ENCODE measurements around the gene IGSF9.
"Not testable (repeated sequence)": the region's sequence is repeated elsewhere in the genome, so short reads cannot be mapped to it uniquely, and the experiment has no call there.

IGSF9 gene

GRCh38 chr1:159913451-159914192 lies 31.8 kb downstream of the IGSF9 start:
- no peak for DNase-seq (ENCODE audit: extremely low read depth, low read depth)
- no peak for TF ChIP-seq CTCF (IDR thresholded peaks at IDR 0.05; ENCODE audit: low read depth, low read length)

- DNase-seq (ENCODE audit: extremely low read depth, low read depth) = no peak
- no peak for TF ChIP-seq CTCF (IDR thresholded peaks at IDR 0.05; ENCODE audit: low read depth, low read length)
Measured at GRCh38 chr1:159911326-159912070, 33.9 kb downstream of the IGSF9 start.

GRCh38 chr1:159908031-159908940 lies 37.1 kb downstream of the IGSF9 start:
- no peak for DNase-seq (ENCODE audit: extremely low read depth, low read depth)
- TF ChIP-seq CTCF (IDR thresholded peaks at IDR 0.05; ENCODE audit: low read depth, low read length) = no peak

DNA sequence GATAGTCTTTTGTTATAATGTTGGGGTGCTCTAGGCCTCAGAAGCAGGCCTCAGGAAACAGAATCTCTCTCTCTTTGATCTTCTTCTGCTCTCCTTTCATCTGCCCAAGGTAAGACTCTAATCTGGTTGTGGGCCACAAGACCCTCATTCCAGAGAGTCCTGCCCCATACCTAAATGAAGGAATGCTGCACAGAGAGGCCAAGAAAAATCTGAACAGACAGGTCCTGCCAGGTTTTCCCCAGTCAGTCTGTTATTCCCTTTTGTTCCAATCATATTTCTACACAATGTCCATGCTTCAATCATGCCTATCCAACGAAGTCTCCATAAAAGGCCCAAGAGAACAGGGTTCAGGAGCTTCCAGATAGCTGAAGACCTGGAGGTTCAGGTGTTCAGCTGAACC lies 38.5 kb downstream of the IGSF9 start:
- no peak for TF ChIP-seq CTCF (IDR thresholded peaks at IDR 0.05; ENCODE audit: low read depth, low read length)
- DNase-seq (ENCODE audit: extremely low read depth, low read depth) = no peak

DNA sequence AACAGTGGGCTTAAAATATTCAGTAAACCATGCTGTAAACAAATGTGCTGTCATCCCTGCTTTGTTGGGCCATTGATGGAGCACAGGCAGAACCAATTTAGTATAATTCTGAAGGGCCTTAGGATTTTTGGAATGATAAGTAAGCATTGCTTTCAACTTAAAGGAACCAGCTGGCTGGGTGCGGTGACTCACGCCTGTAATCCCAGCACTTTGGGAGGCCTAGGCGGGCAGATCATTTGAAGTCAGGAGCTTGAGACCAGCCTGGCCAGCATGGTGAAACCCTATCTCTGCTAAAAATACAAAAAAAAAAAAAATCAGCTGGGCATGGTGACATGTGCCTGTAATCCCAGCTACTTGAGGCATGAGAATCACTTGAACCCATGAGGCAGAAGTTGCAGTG lies 41.4 kb downstream of the IGSF9 start:
- not testable (repeated sequence) for DNase-seq (ENCODE audit: extremely low read depth, low read depth)

- DNase-seq (ENCODE audit: extremely low read depth, low read depth) = no peak
- no peak for TF ChIP-seq CTCF (IDR thresholded peaks at IDR 0.05; ENCODE audit: low read depth, low read length)
Measured at GRCh38 chr1:159902541-159902940, 42.9 kb downstream of the IGSF9 start.

DNA sequence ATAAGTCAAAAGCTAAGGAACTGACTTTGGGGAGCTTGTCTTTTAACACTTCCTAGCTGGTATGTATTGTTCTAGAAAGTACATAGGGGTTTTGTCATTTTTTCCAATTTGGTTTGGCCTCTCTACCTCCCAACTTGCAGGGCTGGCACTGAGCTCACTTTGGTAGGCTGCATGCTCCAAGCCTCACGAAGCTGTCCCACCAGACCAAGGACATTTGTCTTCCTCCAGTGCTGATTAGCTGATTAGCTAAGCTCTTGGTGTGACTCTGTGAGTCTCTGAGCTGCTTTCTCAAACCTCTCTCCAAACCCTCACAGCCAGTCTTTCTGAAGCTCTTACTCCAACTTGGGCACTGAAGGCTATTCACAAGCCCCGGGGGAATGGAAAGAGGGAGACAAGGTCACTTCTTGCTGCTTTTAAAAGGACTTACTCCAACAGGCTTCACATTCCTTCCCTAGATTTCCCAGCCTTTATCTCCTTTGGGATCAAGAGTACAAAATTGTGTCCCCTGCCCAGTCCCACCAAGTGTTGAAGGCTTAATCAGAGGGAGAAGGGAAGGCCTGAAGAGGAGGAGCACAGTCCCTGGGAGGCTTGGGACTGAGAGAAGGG lies 44.6 kb downstream of the IGSF9 start:
- no peak for DNase-seq (ENCODE audit: extremely low read depth, low read depth)
- TF ChIP-seq CTCF (IDR thresholded peaks at IDR 0.05; ENCODE audit: low read depth, low read length) = no peak
